H1 (cell line): ENCODE results near the gene P3H2. TPM values are rescaled to one million over a fixed set of nuclear protein-coding genes. Genes with fewer than 3 reads are reported as not detected.

Source experiments
- CTCF ChIA-PET: fragments of 300-600 bp; sonication (Branson Sonifier 250); formaldehyde crosslinking; loops from one replicate; lab custom pipeline; 2021; ENCODE audit not compliant: partially characterized antibody; lab: Charles Lee
- POLR2A ChIA-PET: fragments of 300-600 bp; sonication (Branson Sonifier 250); formaldehyde crosslinking; loops from one replicate; lab custom pipeline; 2021; ENCODE audit warnings: inconsistent platforms; ENCODE audit not compliant: partially characterized antibody; lab: Charles Lee
- DNase-seq, 2 experiments: peaks; one replicate each; pipeline versions ENCODE4 v3.0.0 to v3.0.0-alpha.2; 2010 to 2022; ENCODE audit warnings: low spot score in 2 of 2, low read depth in 1 of 2, mixed read lengths in 1 of 2
- FAIRE-seq: peaks from 2 replicates; lab custom pipeline; 2011; peaks lifted over from hg19 to GRCh38; lab: Jason Lieb, UNC
- H2AFZ ChIP-seq: 2 replicates; pipeline ENCODE4 v1.8.1; 2012; ENCODE audit warnings: low read length, inconsistent platforms
- H2AK5ac ChIP-seq: 2 replicates; pipeline ENCODE4 v1.6.1; 2013; ENCODE audit warnings: low read depth, low read length
- H2BK120ac ChIP-seq: replicated peaks from 2 replicates; pipeline ENCODE3; 2013; ENCODE audit warnings: low read depth, low read length, inconsistent platforms
- H2BK12ac ChIP-seq: 2 replicates; pipeline ENCODE4 v1.6.1; 2013; ENCODE audit warnings: low read depth, low read length
- H2BK15ac ChIP-seq: 2 replicates; pipeline ENCODE4 v1.6.1; 2013; ENCODE audit warnings: low read length
- H2BK20ac ChIP-seq: 2 replicates; pipeline ENCODE4 v1.6.1; 2013; ENCODE audit warnings: low read length
- H2BK5ac ChIP-seq: 2 replicates; pipeline ENCODE4 v1.6.1; 2013; ENCODE audit warnings: low read depth, low read length
- H3K14ac ChIP-seq: 2 replicates; pipeline ENCODE4 v1.6.1; 2013; ENCODE audit warnings: inconsistent platforms; ENCODE audit not compliant: insufficient read length
- H3K18ac ChIP-seq: 2 replicates; pipeline ENCODE4 v1.6.1; 2013; ENCODE audit warnings: low read length; ENCODE audit errors: extremely low read depth
- H3K23ac ChIP-seq: 2 replicates; pipeline ENCODE4 v1.6.1; 2013; ENCODE audit warnings: inconsistent platforms; ENCODE audit not compliant: insufficient read length
- H3K23me2 ChIP-seq: 2 replicates; pipeline ENCODE4 v1.6.1; 2013; ENCODE audit warnings: low read depth, low read length
- H3K27ac ChIP-seq: 2 replicates; pipeline ENCODE4 v1.6.1; 2011; ENCODE audit warnings: low read depth, low read length, inconsistent platforms
- H3K27me3 ChIP-seq, 4 experiments: replicated peaks in 1 of 4; 1 replicate in 1 of 4; 2 replicates in 3 of 4; pipeline versions ENCODE4 v1.6.1 to v1.8.1; 2011 to 2013; ENCODE audit warnings: low read length in 3 of 4, mild to moderate bottlenecking in 3 of 4, inconsistent platforms in 2 of 4, mixed read lengths in 2 of 4, moderate library complexity in 1 of 4; ENCODE audit not compliant: control insufficient read depth in 3 of 4, insufficient read depth in 3 of 4; ENCODE audit errors: extremely low read depth in 1 of 4
- H3K36me3 ChIP-seq, 4 experiments: 2 replicates each; pipeline versions ENCODE4 v1.6.1 to v1.8.1; 2011 to 2013; ENCODE audit warnings: mild to moderate bottlenecking in 4 of 4, low read length in 3 of 4, moderate library complexity in 2 of 4, control low read depth in 1 of 4, inconsistent platforms in 1 of 4; ENCODE audit not compliant: insufficient read depth in 4 of 4, control insufficient read depth in 2 of 4
- H3K4ac ChIP-seq: replicated peaks from 2 replicates; pipeline ENCODE3; 2013; ENCODE audit warnings: low read length, low read depth, mixed read lengths, inconsistent platforms; ENCODE audit not compliant: insufficient read length
- H3K4me1 ChIP-seq, 4 experiments: replicated peaks in 1 of 4; 1 replicate in 1 of 4; 2 replicates in 3 of 4; pipeline versions ENCODE4 v1.6.1 to v1.8.1; 2011 to 2013; ENCODE audit warnings: low read length in 3 of 4, inconsistent platforms in 2 of 4, mixed read lengths in 1 of 4; ENCODE audit not compliant: insufficient read depth in 4 of 4, control insufficient read depth in 3 of 4
- H3K4me2 ChIP-seq, 2 experiments: 2 replicates each; pipeline versions ENCODE4 v1.6.1 to v1.8.1; 2011 to 2013; ENCODE audit warnings: low read depth in 2 of 2, low read length in 2 of 2, control low read depth in 1 of 2, inconsistent platforms in 1 of 2, mild to moderate bottlenecking in 1 of 2; ENCODE audit not compliant: insufficient read depth in 1 of 2
- H3K4me3 ChIP-seq, 4 experiments: fragments of 200-600, 300-600 bp in 1 of 4; sonication (generic), shearing (Covaris generic), sonication (Bioruptor Twin) in 1 of 4; 2 replicates each; pipeline versions ENCODE4 v1.5.1 to v1.8.1; 2011 to 2016; ENCODE audit warnings: low read length in 4 of 4, low read depth in 3 of 4, control low read depth in 2 of 4, inconsistent platforms in 2 of 4, mild to moderate bottlenecking in 2 of 4, mixed read lengths in 1 of 4, moderate library complexity in 1 of 4; ENCODE audit not compliant: insufficient read depth in 2 of 4; ENCODE audit errors: extremely low read depth in 1 of 4
- H3K56ac ChIP-seq: replicated peaks from 2 replicates; pipeline ENCODE3; 2013; ENCODE audit warnings: low read depth, mild to moderate bottlenecking, mixed read lengths, low read length, inconsistent platforms; ENCODE audit not compliant: insufficient read length
- H3K79me1 ChIP-seq: 2 replicates; pipeline ENCODE4 v1.6.1; 2013; ENCODE audit warnings: low read depth, low read length, control low read depth
- H3K79me2 ChIP-seq, 2 experiments: 2 replicates each; pipeline versions ENCODE4 v1.6.1 to v1.8.1; 2012 to 2013; ENCODE audit warnings: low read length in 2 of 2, mild to moderate bottlenecking in 2 of 2, inconsistent platforms in 1 of 2; ENCODE audit not compliant: insufficient read depth in 2 of 2, control insufficient read depth in 1 of 2
- H3K9ac ChIP-seq, 4 experiments: replicated peaks in 1 of 4; 1 replicate in 1 of 4; 2 replicates in 3 of 4; pipeline versions ENCODE4 v1.6.1 to v1.8.1; 2011 to 2013; ENCODE audit warnings: low read depth in 3 of 4, low read length in 3 of 4, control low read depth in 2 of 4, mild to moderate bottlenecking in 2 of 4, moderate library complexity in 2 of 4, inconsistent platforms in 1 of 4; ENCODE audit errors: extremely low read depth in 1 of 4
- H3K9me3 ChIP-seq, 2 experiments: 2 replicates each; pipeline versions ENCODE4 v1.6.1 to v1.8.1; 2012 to 2013; ENCODE audit warnings: mild to moderate bottlenecking in 2 of 2, moderate library complexity in 2 of 2, control low read depth in 1 of 2, inconsistent platforms in 1 of 2, low read depth in 1 of 2, low read length in 1 of 2, mixed read lengths in 1 of 2; ENCODE audit not compliant: insufficient read depth in 2 of 2
- H4K20me1 ChIP-seq, 2 experiments: replicated peaks in 1 of 2; 2 replicates each; pipeline versions ENCODE3 to v1.8.1; 2011 to 2013; ENCODE audit warnings: inconsistent platforms in 2 of 2, low read length in 2 of 2, mild to moderate bottlenecking in 1 of 2; ENCODE audit not compliant: insufficient read depth in 2 of 2, control insufficient read depth in 1 of 2
- H4K5ac ChIP-seq: 2 replicates; pipeline ENCODE4 v1.6.1; 2013; ENCODE audit warnings: low read length, low read depth, mixed read lengths, inconsistent platforms; ENCODE audit not compliant: insufficient read length
- H4K8ac ChIP-seq: 2 replicates; pipeline ENCODE4 v1.8.0; 2013; ENCODE audit warnings: mild to moderate bottlenecking, moderate library complexity, low read length, inconsistent platforms; ENCODE audit not compliant: insufficient read depth; ENCODE audit errors: extremely low read depth
- H4K91ac ChIP-seq: replicated peaks from 2 replicates; pipeline ENCODE3; 2013; ENCODE audit warnings: low read length, mixed read lengths, inconsistent platforms; ENCODE audit not compliant: insufficient read length
- BRCA1 ChIP-seq: IDR thresholded peaks from 2 replicates; pipeline ENCODE4 v1.6.1; 2012; ENCODE audit warnings: low read depth, low read length, improper control_type of control experiment
- CBX8 ChIP-seq: fragments of 300-800, 300-1000 bp; sonication (generic); IDR thresholded peaks from 2 replicates; pipeline ENCODE4 v1.7.1; 2016; ENCODE audit warnings: low read depth, low read length, borderline replicate concordance
- GTF2F1 ChIP-seq: IDR thresholded peaks from 2 replicates; pipeline ENCODE4 v1.6.1; 2012; ENCODE audit warnings: low read depth, low read length, improper control_type of control experiment, borderline replicate concordance
- HDAC2 ChIP-seq, 2 experiments: fragments of 300-600 bp in 1 of 2; sonication (generic) in 1 of 2; IDR thresholded peaks; 2 replicates each; pipeline ENCODE4 v1.6.1; 2011 to 2012; ENCODE audit warnings: low read depth in 2 of 2, low read length in 2 of 2, mild to moderate bottlenecking in 2 of 2, moderate library complexity in 2 of 2, borderline replicate concordance in 1 of 2, inconsistent platforms in 1 of 2
- MAFK ChIP-seq: IDR thresholded peaks from 2 replicates; pipeline ENCODE4 v1.6.1; 2012; ENCODE audit warnings: low read depth, mild to moderate bottlenecking, improper control_type of control experiment, low read length
- SUZ12 ChIP-seq: fragments of 200-600 bp; sonication (generic); IDR thresholded peaks from 2 replicates; pipeline ENCODE4 v1.6.1; 2012; ENCODE audit warnings: mild to moderate bottlenecking, inconsistent platforms, low read length, moderate library complexity, mixed read lengths
- WGBS, 2 experiments: shearing (Covaris generic) in 1 of 2; methylation state at CpG; one replicate each; pipeline versions ENCODE4 v1.1.6 to v1.1.7; 2013 to 2015; ENCODE audit warnings: low lambda C conversion rate in 2 of 2, mixed read lengths in 2 of 2, inconsistent platforms in 1 of 2, low coverage in 1 of 2, missing lambda C conversion rate in 1 of 2; ENCODE audit not compliant: insufficient replicate concordance in 2 of 2, insufficient coverage in 1 of 2, insufficient read length in 1 of 2; ENCODE audit errors: extremely low coverage in 1 of 2, missing lambda C conversion rate in 1 of 2; 5-methylcytosine and 5-hydroxymethylcytosine counted together
- polyA plus RNA-seq, 7 experiments: library from polyadenylated mRNA; depleted of rRNA in 3 of 7; stranded (reverse) in 5 of 7; unstranded in 2 of 7; fragments of >200 nt in 5 of 7; fragments of 200-250 nt in 2 of 7; gene quantifications; 1 replicate in 5 of 7; 2 replicates in 1 of 7; 4 replicates in 1 of 7; pipeline versions ENCODE4 v1.2.1 to v1.2.3, GENCODE V29; 2011 to 2013; ENCODE audit warnings: missing spikeins in 2 of 7, mixed read lengths in 2 of 7
- total RNA-seq: library from RNA; stranded (reverse); fragmentation: NEBNext Ultra II Directional; extraction: Animal tissue kit (Norgen Biotek cat#: 25700); gene quantifications from 2 replicates; pipeline ENCODE4 v1.2.1, GENCODE V29; 2021

P3H2 gene
- total and polyA plus RNA-seq, 2 of the 8 experiments (the other 6 are each of a cell fraction or from before 2014, with no cell fraction given): 40.5 to 60.4 TPM

- Histone ChIP-seq H2AFZ (0 out of 2 replicates have a peak overlapping the region, but pooled peaks have one; percentile 59), H2BK120ac (no peak overlapping the region), H3K79me2 (no peaks in the 10 kb centered on the region), H3K27me3 (no peaks in the 10 kb centered on the region), H3K4ac (no peak overlapping the region), H4K20me1 (no peaks in the 10 kb centered on the region), H3K14ac (no peak overlapping the region), H2BK12ac (no peak overlapping the region), H4K91ac (no peak overlapping the region), H3K4me3 (no peak overlapping the region), H3K79me1 (no peaks in the 10 kb centered on the region), H2BK15ac (no peak overlapping the region), H4K5ac (no peak overlapping the region), H3K56ac (no peak overlapping the region), H3K36me3 (no peaks in the 10 kb centered on the region), H2AK5ac (no peak overlapping the region), H3K23me2 (no peaks in the 10 kb centered on the region; the same call in 1 of the 2 replicates)
- FAIRE-seq (no peak), DNase-seq (no peak)
- ChIA-PET CTCF (interaction anchor here (1.2 to 2.3 kb wide), 8 partner anchors 9 to 674 kb away, joined by 3 to 9 read pairs (median 5); no protein-coding TSS in a partner anchor), POLR2A (no interaction called here)
- TF ChIP-seq SUZ12 (no peak), MAFK (no peak), BRCA1 (no peak), CBX8 (no peak), HDAC2 (IDR thresholded peaks at IDR 0.05; ENCODE audit: borderline replicate concordance in 1 of 2, low read depth in 2 of 2, low read length in 2 of 2) (no peak), GTF2F1 (no peak)
- TF ChIP-seq, all 59 proteins: peak for 0
- Histone ChIP-seq H3K9ac (no peak overlapping the region), H3K4me1 (no peaks in the 10 kb centered on the region), H2BK20ac (no peak overlapping the region), H4K8ac (no peak overlapping the region), H3K23ac (no peak overlapping the region), H3K9me3 (no peaks in the 10 kb centered on the region), H3K27ac (no peak overlapping the region), H3K4me2 (no peak overlapping the region), H3K18ac (no peak overlapping the region), H2BK5ac (no peak overlapping the region)
- WGBS, 2 experiments: 93% methylated on average over 2 of the region's 2 CpGs; no CpG with 5 or more reads in 1 of the 2 experiments
Observed at GRCh38 chr3:189941679-189942078, 179.0 kb downstream of the P3H2 start.
